H9 (cell line): Measurements from ENCODE around the gene ABR. TPM values are rescaled to one million over a fixed set of nuclear protein-coding genes. Genes with fewer than 3 reads are reported as not detected.

Experiments used
- DNase-seq: peaks from one replicate; pipeline ENCODE4 v3.0.0-alpha.2; 2017
- H2AFZ ChIP-seq: one replicate; pipeline ENCODE4 v1.6.1; 2013; ENCODE audit warnings: mild to moderate bottlenecking, low read length, control low read depth, moderate library complexity
- H2AK5ac ChIP-seq: 2 replicates; pipeline ENCODE4 v1.6.1; 2013; ENCODE audit warnings: low read length, control low read depth, mixed read lengths; ENCODE audit not compliant: insufficient read length
- H2BK120ac ChIP-seq: one replicate; pipeline ENCODE4 v1.6.1; 2013; ENCODE audit warnings: low read depth, mild to moderate bottlenecking, low read length, control low read depth, inconsistent platforms; ENCODE audit not compliant: poor library complexity, severe bottlenecking
- H2BK12ac ChIP-seq: 2 replicates; pipeline ENCODE4 v1.6.1; 2013; ENCODE audit warnings: low read length, control low read depth, mixed read lengths, low read depth; ENCODE audit not compliant: insufficient read length
- H2BK15ac ChIP-seq: 2 replicates; pipeline ENCODE4 v1.6.1; 2013; ENCODE audit warnings: low read depth, low read length, control low read depth
- H2BK20ac ChIP-seq: one replicate; pipeline ENCODE4 v1.6.1; 2013; ENCODE audit warnings: low read depth, mild to moderate bottlenecking, low read length, control low read depth, inconsistent platforms; ENCODE audit not compliant: poor library complexity, severe bottlenecking
- H2BK5ac ChIP-seq: 2 replicates; pipeline ENCODE4 v1.6.1; 2013; ENCODE audit warnings: low read length, control low read depth, mixed read lengths; ENCODE audit not compliant: insufficient read length
- H3K14ac ChIP-seq: 2 replicates; pipeline ENCODE4 v1.6.1; 2013; ENCODE audit warnings: low read length, control low read depth; ENCODE audit not compliant: insufficient read depth
- H3K18ac ChIP-seq: 2 replicates; pipeline ENCODE4 v1.6.1; 2013; ENCODE audit warnings: low read depth, mild to moderate bottlenecking, mixed read lengths, low read length, control low read depth; ENCODE audit not compliant: insufficient read length
- H3K23ac ChIP-seq: 2 replicates; pipeline ENCODE4 v1.6.1; 2013; ENCODE audit warnings: low read length, control low read depth, mixed read lengths, low read depth; ENCODE audit not compliant: insufficient read length
- H3K23me2 ChIP-seq: 2 replicates; pipeline ENCODE4 v1.6.1; 2013; ENCODE audit warnings: low read depth, mild to moderate bottlenecking, mixed read lengths, low read length, control low read depth; ENCODE audit not compliant: insufficient read length, poor library complexity, severe bottlenecking
- H3K27ac ChIP-seq: 2 replicates; pipeline ENCODE4 v1.5.1; 2013; ENCODE audit warnings: low read length, control low read depth, mixed read lengths, low read depth; ENCODE audit not compliant: insufficient read length
- H3K27me3 ChIP-seq: 2 replicates; pipeline ENCODE4 v1.6.1; 2013; ENCODE audit warnings: low read length, control low read depth, inconsistent platforms; ENCODE audit not compliant: insufficient read depth
- H3K4ac ChIP-seq: 2 replicates; pipeline ENCODE4 v1.6.1; 2013; ENCODE audit warnings: low read depth, mild to moderate bottlenecking, control low read depth, inconsistent platforms, low read length, moderate library complexity
- H3K4me1 ChIP-seq: 2 replicates; pipeline ENCODE4 v1.6.1; 2013; ENCODE audit warnings: low read length, control low read depth, inconsistent platforms; ENCODE audit not compliant: insufficient read depth
- H3K4me2 ChIP-seq: 2 replicates; pipeline ENCODE4 v1.6.1; 2013; ENCODE audit warnings: low read length, control low read depth, mixed read lengths; ENCODE audit not compliant: insufficient read length, insufficient read depth
- H3K56ac ChIP-seq: 2 replicates; pipeline ENCODE4 v1.6.1; 2013; ENCODE audit warnings: low read depth, mild to moderate bottlenecking, mixed read lengths, low read length, control low read depth; ENCODE audit not compliant: insufficient read length
- H3K79me1 ChIP-seq: 2 replicates; pipeline ENCODE4 v1.6.1; 2013; ENCODE audit warnings: low read depth, mild to moderate bottlenecking, moderate library complexity, low read length, control low read depth, inconsistent platforms; ENCODE audit not compliant: insufficient read depth, poor library complexity, severe bottlenecking
- H3K79me2 ChIP-seq: 2 replicates; pipeline ENCODE4 v1.6.1; 2013; ENCODE audit warnings: low read length, control low read depth, inconsistent platforms; ENCODE audit not compliant: insufficient read depth
- H3K9ac ChIP-seq: 2 replicates; pipeline ENCODE4 v1.6.1; 2013; ENCODE audit warnings: low read length, control low read depth, mixed read lengths; ENCODE audit not compliant: insufficient read length; ENCODE audit errors: extremely low read depth
- H3K9me3 ChIP-seq: one replicate; pipeline ENCODE4 v1.6.1; 2013; ENCODE audit warnings: low read depth, low read length, inconsistent platforms; ENCODE audit not compliant: control insufficient read depth
- H3T11ph ChIP-seq: one replicate; pipeline ENCODE4 v1.6.1; 2013; ENCODE audit warnings: mild to moderate bottlenecking, low read length, control low read depth, inconsistent platforms
- H4K20me1 ChIP-seq: one replicate; pipeline ENCODE4 v1.6.1; 2013; ENCODE audit not compliant: control insufficient read depth, insufficient read length, insufficient read depth
- H4K5ac ChIP-seq: 2 replicates; pipeline ENCODE4 v1.6.1; 2013; ENCODE audit warnings: low read depth, mild to moderate bottlenecking, mixed read lengths, low read length, control low read depth; ENCODE audit not compliant: insufficient read length
- H4K8ac ChIP-seq: replicated peaks from 2 replicates; pipeline ENCODE4 v1.6.1; 2013; ENCODE audit warnings: low read length, control low read depth, mixed read lengths, low read depth; ENCODE audit not compliant: insufficient read length
- H4K91ac ChIP-seq: 2 replicates; pipeline ENCODE4 v1.6.1; 2013; ENCODE audit warnings: low read depth, mild to moderate bottlenecking, moderate library complexity, mixed read lengths, low read length, control low read depth; ENCODE audit not compliant: insufficient read length
- H3K27ac Mint-ChIP-seq, 3 experiments: 2 replicates in 2 of 3; 3 replicates in 1 of 3; pipeline ENCODE4 v1.8.0; 2020 to 2021; ENCODE audit warnings: mixed read lengths in 3 of 3, mild to moderate bottlenecking in 1 of 3, moderate library complexity in 1 of 3
- H3K27me3 Mint-ChIP-seq: 2 replicates; pipeline ENCODE4 v1.8.0; 2021; ENCODE audit warnings: low read depth, mild to moderate bottlenecking, moderate library complexity, mixed read lengths
- H3K36me3 Mint-ChIP-seq, 3 experiments: 2 replicates in 2 of 3; 3 replicates in 1 of 3; pipeline ENCODE4 v1.8.0; 2020 to 2021; ENCODE audit warnings: low read depth in 3 of 3, mixed read lengths in 3 of 3; ENCODE audit not compliant: insufficient read depth in 1 of 3
- H3K4me1 Mint-ChIP-seq, 2 experiments: 2 replicates each; pipeline ENCODE4 v1.8.0; 2020; ENCODE audit warnings: mixed read lengths in 2 of 2
- H3K4me3 Mint-ChIP-seq, 2 experiments: 2 replicates in 1 of 2; 3 replicates in 1 of 2; pipeline ENCODE4 v1.8.0; 2020 to 2021; ENCODE audit warnings: mild to moderate bottlenecking in 2 of 2, mixed read lengths in 2 of 2, moderate library complexity in 1 of 2
- H3K9me3 Mint-ChIP-seq, 2 experiments: 2 replicates in 1 of 2; 3 replicates in 1 of 2; pipeline ENCODE4 v1.8.0; 2020; ENCODE audit warnings: mild to moderate bottlenecking in 2 of 2, mixed read lengths in 2 of 2, moderate library complexity in 1 of 2
- CTCF ChIP-seq: fragments of 200-600 bp; sonication (generic); conservative IDR thresholded peaks from 3 replicates; pipeline ENCODE4 v1.8.0; 2021; ENCODE audit warnings: antibody characterized with exemption, mild to moderate bottlenecking
- WGBS: extraction: QIAGEN DNeasy Blood & Tissue Kit; methylation state at CpG from one replicate; pipeline ENCODE4 v1.1.7; 2013; ENCODE audit warnings: missing lambda C conversion rate, low lambda C conversion rate, mixed read lengths; ENCODE audit not compliant: insufficient read length; ENCODE audit errors: extremely low coverage; 5-methylcytosine and 5-hydroxymethylcytosine counted together
- total RNA-seq: library from RNA; stranded (reverse); gene quantifications from 2 replicates; pipeline ENCODE4 v1.2.1, GENCODE V29; 2021

The ABR gene
- total RNA-seq, 1 experiment from 2014 or later, result 34.7 TPM

- Histone ChIP-seq H2BK20ac (no peak overlapping the region), H3K79me1 (no peaks in the 10 kb centered on the region), H3K4me2 (no peak overlapping the region), H3K4me1 (no peaks in the 10 kb centered on the region), H2BK15ac (no peak overlapping the region), H2BK5ac (no peak overlapping the region), H3K56ac (no peak overlapping the region), H3K4ac (no peak overlapping the region), H3T11ph (no peak overlapping the region), H3K23ac (no peak overlapping the region), H4K20me1 (no peaks in the 10 kb centered on the region), H2AK5ac (no peak overlapping the region), H2BK120ac (no peak overlapping the region), H3K18ac (no peak overlapping the region), H3K14ac (no peak overlapping the region), H3K79me2 (no peaks in the 10 kb centered on the region), H3K23me2 (no peaks in the 10 kb centered on the region), H4K8ac (no peak overlapping the region), H3K9ac (no peak overlapping the region), H2AFZ (no peak overlapping the region), H4K91ac (no peak overlapping the region), H3K27me3 (no peaks in the 10 kb centered on the region), H2BK12ac (no peak overlapping the region), H3K27ac (no peak overlapping the region), H4K5ac (no peak overlapping the region), H3K9me3 (no peaks in the 10 kb centered on the region)
- no peaks in the 10 kb centered on the region for H3K27me3 Mint-ChIP-seq
- no CpG with 5 or more reads among the region's 16 CpGs for WGBS
- H3K4me1 Mint-ChIP-seq, result no peaks in the 10 kb centered on the region
- no peak overlapping the region for H3K4me3 Mint-ChIP-seq
- H3K36me3 Mint-ChIP-seq, result peaks cover 23 to 45% (median 24%) of the 10 kb centered on the region in 3 experiments
- H3K9me3 Mint-ChIP-seq, result peaks cover 0 to 7% of the 10 kb centered on the region in 2 experiments; a peak in 1 of 5 replicates
- no peak for DNase-seq
- TF ChIP-seq CTCF, result no peak
- H3K27ac Mint-ChIP-seq, result no peak overlapping the region
Observed at GRCh38 chr17:1055231-1055630, 124.5 kb downstream of the ABR start.
